ENCODE data around the gene PPP3CA.

PPP3CA gene

GRCh38 chr4:100977746-100978397 is 369.5 kb downstream of the PPP3CA start:
- no peak overlapping the region for H2AFZ ChIP-seq (ENCODE audit: low read length)
- H4K20me1 ChIP-seq (ENCODE audit: insufficient read depth, low read length): no peaks in the 10 kb centered on the region
- no peak overlapping the region for H3K27ac ChIP-seq (ENCODE audit: low read depth, low read length, poor library complexity, severe bottlenecking)
- H3K36me3 ChIP-seq (ENCODE audit: insufficient read depth, low read length): no peaks in the 10 kb centered on the region
- no peaks in the 10 kb centered on the region for H3K9me3 ChIP-seq (ENCODE audit: low read length)
- no peaks in the 10 kb centered on the region for H3F3A ChIP-seq (ENCODE audit: insufficient read depth, low read length)
- no peak overlapping the region for H3K4me2 ChIP-seq (ENCODE audit: low read length)
- H3K27me3 ChIP-seq (ENCODE audit: insufficient read depth, low read length): no peaks in the 10 kb centered on the region
- no peaks in the 10 kb centered on the region for H3K79me2 ChIP-seq (ENCODE audit: insufficient read depth, low read length)
- peaks cover 8% of the 10 kb centered on the region for H3K4me1 ChIP-seq (ENCODE audit: insufficient read depth, low read length, severe bottlenecking)
- H3K9me2 ChIP-seq (ENCODE audit: low read depth, low read length): no peaks in the 10 kb centered on the region
- no peak for TF ChIP-seq CTCF (IDR thresholded peaks at IDR 0.05; ENCODE audit: low read length)
- H3K4me3 ChIP-seq (ENCODE audit: low read depth, low read length, poor library complexity, severe bottlenecking): no peak overlapping the region
- H3K9ac ChIP-seq (ENCODE audit: low read length): no peak overlapping the region

GRCh38 chr4:100977274-100977673 is 370.1 kb downstream of the PPP3CA start:
- no peaks in the 10 kb centered on the region for H3K9me2 ChIP-seq (ENCODE audit: low read depth, low read length)
- H3K27ac ChIP-seq (ENCODE audit: low read depth, low read length, poor library complexity, severe bottlenecking): no peak overlapping the region
- H2AFZ ChIP-seq (ENCODE audit: low read length): no peak overlapping the region
- no peaks in the 10 kb centered on the region for H3K27me3 ChIP-seq (ENCODE audit: insufficient read depth, low read length)
- no peak overlapping the region for H3K4me3 ChIP-seq (ENCODE audit: low read depth, low read length, poor library complexity, severe bottlenecking)
- H3K4me1 ChIP-seq (ENCODE audit: insufficient read depth, low read length, severe bottlenecking): peaks cover 8% of the 10 kb centered on the region
- no peak overlapping the region for H3K4me2 ChIP-seq (ENCODE audit: low read length)
- H3K79me2 ChIP-seq (ENCODE audit: insufficient read depth, low read length): no peaks in the 10 kb centered on the region
- H3F3A ChIP-seq (ENCODE audit: insufficient read depth, low read length): no peaks in the 10 kb centered on the region
- TF ChIP-seq EZH2 (IDR thresholded peaks at IDR 0.05; ENCODE audit: borderline replicate concordance, low read length) (no peak), CTCF (IDR thresholded peaks at IDR 0.05; ENCODE audit: low read length) (no peak)
- no peaks in the 10 kb centered on the region for H3K36me3 ChIP-seq (ENCODE audit: insufficient read depth, low read length)
- no peak overlapping the region for H3K9ac ChIP-seq (ENCODE audit: low read length)
- H4K20me1 ChIP-seq (ENCODE audit: insufficient read depth, low read length): no peaks in the 10 kb centered on the region
- no peaks in the 10 kb centered on the region for H3K9me3 ChIP-seq (ENCODE audit: low read length)
